ENCODE measurements around the gene NOTCH3.

The NOTCH3 gene

GRCh38 chr19:15200553-15201364 lies at the start of gene NOTCH3:
TSS of gene NOTCH3 (minus strand) at chr19:15200995. CDS start at chr19:15200905, 90 bp downstream.
- no peak for DNase-seq (ENCODE audit: low read depth in 4 of 4, low spot score in 1 of 4)

- no peak for DNase-seq (ENCODE audit: low read depth in 4 of 4, low spot score in 1 of 4)
These were observed 49.8 kb upstream of the NOTCH3 start for GRCh38 chr19:15250640-15250993.

- no peak for DNase-seq (ENCODE audit: low read depth in 4 of 4, low spot score in 1 of 4)
These were observed 49.3 kb upstream of the NOTCH3 start for GRCh38 chr19:15249972-15250639.

GRCh38 chr19:15249528-15249874 lies 48.7 kb upstream of the NOTCH3 start:
- DNase-seq (ENCODE audit: low read depth in 4 of 4, low spot score in 1 of 4) = no peak

- no peak for DNase-seq (ENCODE audit: low read depth in 4 of 4, low spot score in 1 of 4)
These were observed 48.1 kb upstream of the NOTCH3 start for GRCh38 chr19:15248648-15249527.

- no peak for DNase-seq (ENCODE audit: low read depth in 4 of 4, low spot score in 1 of 4)
These were observed 47.3 kb upstream of the NOTCH3 start for GRCh38 chr19:15248106-15248505.

- no peak for DNase-seq (ENCODE audit: low read depth in 4 of 4, low spot score in 1 of 4)
These were observed 46.6 kb upstream of the NOTCH3 start for GRCh38 chr19:15247107-15248014.

- DNase-seq (ENCODE audit: low read depth in 4 of 4, low spot score in 1 of 4) = no peak
These were observed 45.3 kb upstream of the NOTCH3 start for GRCh38 chr19:15246198-15246481.

- DNase-seq (ENCODE audit: low read depth in 4 of 4, low spot score in 1 of 4) = no peak
These were observed 44.8 kb upstream of the NOTCH3 start for GRCh38 chr19:15245370-15246197.

GRCh38 chr19:15244808-15245207 lies 44.0 kb upstream of the NOTCH3 start:
- no peak for DNase-seq (ENCODE audit: low read depth in 4 of 4, low spot score in 1 of 4)

GRCh38 chr19:15244106-15244803 lies 43.5 kb upstream of the NOTCH3 start:
- DNase-seq (ENCODE audit: low read depth in 4 of 4, low spot score in 1 of 4) = no peak

- DNase-seq (ENCODE audit: low read depth in 4 of 4, low spot score in 1 of 4) = no peak
These were observed 42.6 kb upstream of the NOTCH3 start for GRCh38 chr19:15243236-15243957.

- no peak for DNase-seq (ENCODE audit: low read depth in 4 of 4, low spot score in 1 of 4)
These were observed 40.6 kb upstream of the NOTCH3 start for GRCh38 chr19:15241259-15241910.

- DNase-seq (ENCODE audit: low read depth in 4 of 4, low spot score in 1 of 4) = no peak
These were observed 39.7 kb upstream of the NOTCH3 start for GRCh38 chr19:15240515-15240914.

- DNase-seq (ENCODE audit: low read depth in 4 of 4, low spot score in 1 of 4) = no peak
These were observed 38.6 kb upstream of the NOTCH3 start for GRCh38 chr19:15239337-15239949.

- DNase-seq (ENCODE audit: low read depth in 4 of 4, low spot score in 1 of 4) = no peak
These were observed 37.9 kb upstream of the NOTCH3 start for GRCh38 chr19:15238639-15239155.

GRCh38 chr19:15237759-15238638 lies 37.2 kb upstream of the NOTCH3 start:
- DNase-seq (ENCODE audit: low read depth in 4 of 4, low spot score in 1 of 4) = no peak

All from stimulated activated CD4-positive, alpha-beta T cell treated with anti-CD3 and anti-CD28 coated beads, Interleukin-1b, Interleukin-23, amount 100 ng/mL, for 24 hours (primary cell).